Erythroblast (primary cell): ENCODE results near the gene CBL.

ENCODE experiments used
- DNase-seq, 2 experiments: peaks; one replicate each; lab custom pipeline; 2025; lab: John Stamatoyannopoulos, UW
- GATA1 ChIP-seq: IDR thresholded peaks from 2 replicates; pipeline ENCODE4 v1.6.1; 2011; ENCODE audit warnings: low read depth, mild to moderate bottlenecking, control low read depth, low read length, moderate library complexity
- POLR2A ChIP-seq: IDR thresholded peaks from 2 replicates; pipeline ENCODE4 v1.6.1; 2011; ENCODE audit warnings: mild to moderate bottlenecking, low read length

CBL gene

GRCh38 chr11:119258180-119258579, 52.0 kb downstream of the CBL start:
- DNase-seq, result no peak
- no peak for TF ChIP-seq GATA1
- TF ChIP-seq POLR2A, result no peak

GRCh38 chr11:119258983-119259382, 52.8 kb downstream of the CBL start:
- DNase-seq, result no peak

GRCh38 chr11:119262668-119263351, 56.7 kb downstream of the CBL start:
- no peak for TF ChIP-seq GATA1
- no peak for TF ChIP-seq POLR2A
- DNase-seq, result no peak

More at GRCh38 chr11:119258983-119259382, 52.8 kb downstream of the CBL start:
- TF ChIP-seq GATA1, result no peak
- no peak for TF ChIP-seq POLR2A

GRCh38 chr11:119263352-119263940, 57.3 kb downstream of the CBL start:
- DNase-seq, result no peak
- TF ChIP-seq GATA1 (no peak), POLR2A (no peak)

- DNase-seq, result no peak
- TF ChIP-seq POLR2A (no peak), GATA1 (no peak)
These were observed 59.9 kb downstream of the CBL start for GRCh38 chr11:119266063-119266462.

- TF ChIP-seq GATA1, result no peak
- TF ChIP-seq POLR2A, result no peak
- no peak for DNase-seq
These were observed 60.5 kb downstream of the CBL start for GRCh38 chr11:119266517-119267255.

GRCh38 chr11:119267645-119268044, 61.5 kb downstream of the CBL start:
- TF ChIP-seq GATA1, result no peak
- TF ChIP-seq POLR2A, result no peak
- DNase-seq, result no peak

- no peak for DNase-seq
- TF ChIP-seq GATA1 (no peak), POLR2A (no peak)
These were observed 67.6 kb downstream of the CBL start for GRCh38 chr11:119273721-119274120.

GRCh38 chr11:119277660-119278059, 71.5 kb downstream of the CBL start:
- TF ChIP-seq GATA1 (no peak), POLR2A (no peak)
- DNase-seq, result no peak

GRCh38 chr11:119282495-119282894, 76.4 kb downstream of the CBL start:
- no peak for DNase-seq

GRCh38 chr11:119284344-119285157, 78.4 kb downstream of the CBL start:
- DNase-seq, result peak; percentile 25 to 39
- TF ChIP-seq POLR2A (no peak), GATA1 (no peak)

More at GRCh38 chr11:119282495-119282894, 76.4 kb downstream of the CBL start:
- no peak for TF ChIP-seq GATA1
- TF ChIP-seq POLR2A, result no peak

- TF ChIP-seq POLR2A, result no peak
- no peak for TF ChIP-seq GATA1
- no peak for DNase-seq
These were observed 79.3 kb downstream of the CBL start for GRCh38 chr11:119285431-119285830.

- TF ChIP-seq POLR2A, result no peak
- TF ChIP-seq GATA1, result no peak
- DNase-seq, result no peak
These were observed 82.1 kb downstream of the CBL start for GRCh38 chr11:119288219-119288618.
